ENCODE results near the gene TMEM164. TPM values are rescaled to one million over a fixed set of nuclear protein-coding genes. Genes with fewer than 3 reads are reported as not detected.
"Not testable (repeated sequence)": the region's sequence is repeated elsewhere in the genome, so short reads cannot be mapped to it uniquely, and the experiment has no call there.

TMEM164 gene
- total RNA-seq, 1 experiment from 2014 or later = 26.2 TPM

DNA sequence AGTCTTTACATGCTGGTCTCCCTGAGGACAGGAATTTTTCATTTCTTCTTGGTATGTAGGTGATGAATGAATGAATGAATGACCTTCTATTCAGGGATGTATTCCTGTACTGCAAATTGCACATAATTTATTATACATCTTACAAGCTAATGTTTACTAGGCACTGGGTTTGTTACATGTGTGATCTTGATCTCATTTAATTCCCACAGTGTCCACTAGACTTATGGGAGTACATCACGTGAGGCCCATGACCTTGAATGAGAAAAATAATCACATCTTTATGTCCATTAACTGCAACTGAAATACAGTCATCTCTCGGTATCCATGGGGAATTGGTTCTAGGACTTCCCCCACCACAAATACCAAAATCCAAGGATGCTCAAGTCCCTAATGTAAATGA, 150.3 kb downstream of the TMEM164 start:
- intact Hi-C loops (cut with micrococcal nuclease; ENCODE audit: unreplicated experiment) = no loop called here
- POLR2A ChIA-PET = no interaction called here

DNA sequence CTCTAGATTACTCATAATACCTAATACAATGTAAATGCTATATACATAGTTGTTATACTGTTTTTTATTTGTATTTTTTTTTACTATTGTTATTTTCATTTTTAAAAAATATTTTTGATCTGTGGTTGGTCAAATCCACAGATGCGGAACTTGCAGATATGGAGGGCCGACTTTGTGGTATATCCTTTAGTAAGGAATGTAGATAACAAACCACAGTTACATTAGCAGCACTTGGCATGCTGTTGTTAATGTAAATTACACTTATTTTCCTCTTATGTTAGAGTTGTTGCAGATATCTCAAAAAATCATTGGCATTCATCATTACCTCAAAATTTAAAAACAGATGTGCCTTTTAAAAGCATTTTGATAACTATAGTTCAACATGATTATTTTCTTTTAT, 151.0 kb downstream of the TMEM164 start:
- H3K27me3 ChIP-seq (replicated peaks; ENCODE audit: control insufficient read depth, insufficient read depth, low read length) = no peaks in the 10 kb centered on the region
- no peaks in the 10 kb centered on the region for H3K27me3 Mint-ChIP-seq (ENCODE audit: insufficient read depth, unreplicated experiment)
- H3K9me3 ChIP-seq = no peaks in the 10 kb centered on the region
- intact Hi-C loops (cut with micrococcal nuclease; ENCODE audit: unreplicated experiment) = no loop called here
- H3K4me3 Mint-ChIP-seq (ENCODE audit: unreplicated experiment) = no peak overlapping the region
- H3K4me1 ChIP-seq = no peaks in the 10 kb centered on the region
- H3K36me3 Mint-ChIP-seq (ENCODE audit: insufficient read depth, unreplicated experiment) = peaks cover 12% of the 10 kb centered on the region
- BruUV-seq (replicated peaks) = no TSS peak
- ChIA-PET CTCF (no interaction called here), POLR2A (no interaction called here)
- H3K4me3 ChIP-seq (ENCODE audit: low read depth, low read length) = no peak overlapping the region
- TF ChIP-seq CTCF (IDR thresholded peaks at IDR 0.05; ENCODE audit: insufficient read depth in 1 of 2, low read depth in 1 of 2, low read length in 1 of 2, severe bottlenecking in 1 of 2, unreplicated experiment in 1 of 2) = no peak
- H3K27ac Mint-ChIP-seq (ENCODE audit: unreplicated experiment) = no peak overlapping the region
- H3K4me1 Mint-ChIP-seq (ENCODE audit: low read depth, unreplicated experiment) = peaks cover under 1% of the 10 kb centered on the region
- DNase-seq = no peak
- H3K36me3 ChIP-seq (ENCODE audit: control insufficient read depth, insufficient read depth, low read length) = no peaks in the 10 kb centered on the region
- H3K9me3 Mint-ChIP-seq (ENCODE audit: unreplicated experiment) = no peaks in the 10 kb centered on the region

More for the DNA sequence above, 150.3 kb downstream of the TMEM164 start:
- CTCF ChIA-PET = no interaction called here
- Mint-ChIP-seq H3K27me3 (ENCODE audit: insufficient read depth, unreplicated experiment) (no peaks in the 10 kb centered on the region), H3K9me3 (ENCODE audit: unreplicated experiment) (no peaks in the 10 kb centered on the region), H3K27ac (ENCODE audit: unreplicated experiment) (no peak overlapping the region), H3K4me1 (ENCODE audit: low read depth, unreplicated experiment) (no peaks in the 10 kb centered on the region), H3K4me3 (ENCODE audit: unreplicated experiment) (no peak overlapping the region), H3K36me3 (ENCODE audit: insufficient read depth, unreplicated experiment) (peaks cover 12% of the 10 kb centered on the region)
- Histone ChIP-seq H3K36me3 (ENCODE audit: control insufficient read depth, insufficient read depth, low read length) (no peaks in the 10 kb centered on the region), H3K4me3 (ENCODE audit: low read depth, low read length) (no peak overlapping the region), H3K27me3 (replicated peaks; ENCODE audit: control insufficient read depth, insufficient read depth, low read length) (no peaks in the 10 kb centered on the region), H3K9me3 (no peaks in the 10 kb centered on the region), H3K4me1 (no peaks in the 10 kb centered on the region)
- TF ChIP-seq CTCF (IDR thresholded peaks at IDR 0.05; ENCODE audit: insufficient read depth in 1 of 2, low read depth in 1 of 2, low read length in 1 of 2, severe bottlenecking in 1 of 2, unreplicated experiment in 1 of 2) = no peak
- BruUV-seq (replicated peaks) = no TSS peak
- no peak for DNase-seq

GRCh38 chrX:110154328-110154727, 151.4 kb downstream of the TMEM164 start:
- H3K4me1 Mint-ChIP-seq (ENCODE audit: low read depth, unreplicated experiment); POLR2A ChIA-PET; intact Hi-C loops (cut with micrococcal nuclease; ENCODE audit: unreplicated experiment); H3K4me3 ChIP-seq (ENCODE audit: low read depth, low read length); H3K27me3 ChIP-seq (replicated peaks; ENCODE audit: control insufficient read depth, insufficient read depth, low read length); DNase-seq; H3K27ac Mint-ChIP-seq (ENCODE audit: unreplicated experiment); H3K4me3 Mint-ChIP-seq (ENCODE audit: unreplicated experiment); H3K36me3 ChIP-seq (ENCODE audit: control insufficient read depth, insufficient read depth, low read length); H3K4me1 ChIP-seq; H3K27me3 Mint-ChIP-seq (ENCODE audit: insufficient read depth, unreplicated experiment); H3K9me3 ChIP-seq; BruUV-seq (replicated peaks); H3K9me3 Mint-ChIP-seq (ENCODE audit: unreplicated experiment); CTCF ChIA-PET: not testable (repeated sequence)
- H3K36me3 Mint-ChIP-seq (ENCODE audit: insufficient read depth, unreplicated experiment) = peaks cover 12% of the 10 kb centered on the region

GRCh38 chrX:110155759-110156158, 152.8 kb downstream of the TMEM164 start:
- Mint-ChIP-seq H3K9me3 (ENCODE audit: unreplicated experiment) (no peaks in the 10 kb centered on the region), H3K27ac (ENCODE audit: unreplicated experiment) (no peak overlapping the region), H3K4me3 (ENCODE audit: unreplicated experiment) (no peak overlapping the region), H3K36me3 (ENCODE audit: insufficient read depth, unreplicated experiment) (peaks cover 12% of the 10 kb centered on the region), H3K4me1 (ENCODE audit: low read depth, unreplicated experiment) (peaks cover 7% of the 10 kb centered on the region), H3K27me3 (ENCODE audit: insufficient read depth, unreplicated experiment) (no peaks in the 10 kb centered on the region)
- no peaks in the 10 kb centered on the region for H3K9me3 ChIP-seq
- CTCF ChIA-PET = interaction anchor here (1.0 kb wide), 1 partner anchor 255 kb away, joined by 4 read pairs; no protein-coding TSS in a partner anchor
- POLR2A ChIA-PET = no interaction called here
- no peaks in the 10 kb centered on the region for H3K27me3 ChIP-seq (replicated peaks; ENCODE audit: control insufficient read depth, insufficient read depth, low read length)
- intact Hi-C loops (cut with micrococcal nuclease; ENCODE audit: unreplicated experiment) = no loop called here
- no peak for TF ChIP-seq CTCF (IDR thresholded peaks at IDR 0.05; ENCODE audit: insufficient read depth in 1 of 2, low read depth in 1 of 2, low read length in 1 of 2, severe bottlenecking in 1 of 2, unreplicated experiment in 1 of 2)
- no peak overlapping the region for H3K4me3 ChIP-seq (ENCODE audit: low read depth, low read length)
- no peak for DNase-seq
- no TSS peak for BruUV-seq (replicated peaks)
- no peaks in the 10 kb centered on the region for H3K36me3 ChIP-seq (ENCODE audit: control insufficient read depth, insufficient read depth, low read length)
- no peaks in the 10 kb centered on the region for H3K4me1 ChIP-seq
